Muscle of arm (tissue), 12 donors: ENCODE results near the gene ZNF175. TPM values are rescaled to one million over a fixed set of nuclear protein-coding genes. Genes with fewer than 3 reads are reported as not detected.
"Not testable (repeated sequence)": the region's sequence is repeated elsewhere in the genome, so short reads cannot be mapped to it uniquely, and the experiment has no call there.

ENCODE experiments used
- DNase-seq: peaks from one replicate; pipeline ENCODE4 v3.0.0-alpha.2; 2013
- polyA plus RNA-seq, 12 donors: library from polyadenylated mRNA; unstranded; fragments of 120-200 nt; gene quantifications; one replicate each; pipeline ENCODE4 v1.2.1, GENCODE V29; 2013; ENCODE audit not compliant: insufficient read length in 12 of 12

ZNF175 gene
- polyA plus RNA-seq, 12 donors: 6.9 to 14.0 (median 9.2) TPM; not detected in 1

GRCh38 chr19:51627491-51628138 lies 56.5 kb downstream of the ZNF175 start:
- DNase-seq: no peak

- no peak for DNase-seq
Measured at GRCh38 chr19:51628153-51628939, 57.3 kb downstream of the ZNF175 start.

- DNase-seq: not testable (repeated sequence)
Measured at GRCh38 chr19:51630315-51630714, 59.2 kb downstream of the ZNF175 start, which contains the start of gene SIGLEC5. SIGLEC5 (minus strand) TSS chr19:51630401; CDS start chr19:51630335, 66 bp downstream.

GRCh38 chr19:51632126-51632525 lies 61.0 kb downstream of the ZNF175 start:
- DNase-seq: no peak

- DNase-seq: no peak
Measured at GRCh38 chr19:51637362-51637978, 66.4 kb downstream of the ZNF175 start.

- DNase-seq: no peak
Measured at GRCh38 chr19:51639916-51640315, 68.8 kb downstream of the ZNF175 start.

- DNase-seq: no peak
Measured at GRCh38 chr19:51640386-51640785, 69.3 kb downstream of the ZNF175 start.

GRCh38 chr19:51641648-51642047 lies 70.6 kb downstream of the ZNF175 start:
- DNase-seq: no peak

Other genes starting within 250 kb of the ZNF175 start
- gene VSIG10L, start 229.1 kb upstream of the ZNF175 start, polyA plus RNA-seq: 1 to 10 TPM in 7 of 12 donors, under 1 TPM in 3, not detected in 2; 0.74 to 2.2 (median 1.2) TPM
- 10 to 100 TPM in 11 of 12 donors, not detected in 1; 34.1 to 50.4 (median 38.8) TPM for gene ETFB, start 204.9 kb upstream of the ZNF175 start, polyA plus RNA-seq
- 1 to 10 TPM in 3 of 12 donors, under 1 TPM in 6, not detected in 3; 0.53 to 1.9 (median 0.90) TPM for gene CLDND2, start 202.3 kb upstream of the ZNF175 start, polyA plus RNA-seq
- 1 to 10 TPM in 10 of 12 donors, not detected in 2; 1.1 to 6.1 (median 2.3) TPM for gene NKG7, start 198.6 kb upstream of the ZNF175 start, polyA plus RNA-seq
- gene LIM2, start 183.3 kb upstream of the ZNF175 start, polyA plus RNA-seq: not detected
- under 1 TPM in 1 of 12 donors, not detected in 11; 0.50 TPM for gene C19orf84, start 180.7 kb upstream of the ZNF175 start, polyA plus RNA-seq
- gene SIGLEC10, start 153.6 kb upstream of the ZNF175 start, polyA plus RNA-seq: 1 to 10 TPM in 1 of 12 donors, under 1 TPM in 9, not detected in 2; 0.31 to 2.6 (median 0.69) TPM
- under 1 TPM in 4 of 12 donors, not detected in 8; 0.08 to 0.29 (median 0.17) TPM for gene SIGLEC8, start 112.8 kb upstream of the ZNF175 start, polyA plus RNA-seq
- gene CEACAM18, start 92.7 kb upstream of the ZNF175 start, polyA plus RNA-seq: not detected
- gene SIGLEC12, start 69.5 kb upstream of the ZNF175 start, polyA plus RNA-seq: under 1 TPM in 7 of 12 donors, not detected in 5; 0.12 to 0.43 (median 0.15) TPM
- under 1 TPM in 8 of 12 donors, not detected in 4; 0.13 to 0.70 (median 0.22) TPM for gene SIGLEC6, start 39.6 kb upstream of the ZNF175 start, polyA plus RNA-seq
- gene SIGLEC5, start 59.1 kb downstream of the ZNF175 start, polyA plus RNA-seq: 1 to 10 TPM in 1 of 12 donors, under 1 TPM in 7, not detected in 4; 0.18 to 1.9 (median 0.31) TPM
- 1 to 10 TPM in 7 of 12 donors, under 1 TPM in 3, not detected in 2; 0.65 to 2.4 (median 1.4) TPM for gene SIGLEC14, start 75.5 kb downstream of the ZNF175 start, polyA plus RNA-seq
- 10 to 100 TPM in 2 of 12 donors, 1 to 10 TPM in 9, not detected in 1; 4.0 to 11.2 (median 7.4) TPM for gene SPACA6, start 122.0 kb downstream of the ZNF175 start, polyA plus RNA-seq
- under 1 TPM in 7 of 12 donors, not detected in 5; 0.08 to 0.51 (median 0.15) TPM for gene HAS1, start 152.7 kb downstream of the ZNF175 start, polyA plus RNA-seq
- gene FPR1, start 180.6 kb downstream of the ZNF175 start, polyA plus RNA-seq: 1 to 10 TPM in 9 of 12 donors, under 1 TPM in 1, not detected in 2; 0.88 to 2.0 (median 1.6) TPM
- gene FPR2, start 189.9 kb downstream of the ZNF175 start, polyA plus RNA-seq: 1 to 10 TPM in 1 of 12 donors, under 1 TPM in 8, not detected in 3; 0.13 to 1.4 (median 0.24) TPM
- gene FPR3, start 223.9 kb downstream of the ZNF175 start, polyA plus RNA-seq: under 1 TPM in 10 of 12 donors, not detected in 2; 0.09 to 0.75 (median 0.34) TPM